H9 (cell line): ENCODE data around the gene RAPSN. TPM values are rescaled to one million over a fixed set of nuclear protein-coding genes. Genes with fewer than 3 reads are reported as not detected.
A peak's percentile ranks its signal among the peaks of the same experiment; 100 is the strongest.

ENCODE experiments used
- DNase-seq: peaks from one replicate; pipeline ENCODE4 v3.0.0-alpha.2; 2017
- H2AFZ ChIP-seq: one replicate; pipeline ENCODE4 v1.6.1; 2013; ENCODE audit warnings: mild to moderate bottlenecking, low read length, control low read depth, moderate library complexity
- H2AK5ac ChIP-seq: 2 replicates; pipeline ENCODE4 v1.6.1; 2013; ENCODE audit warnings: low read length, control low read depth, mixed read lengths; ENCODE audit not compliant: insufficient read length
- H2BK120ac ChIP-seq: one replicate; pipeline ENCODE4 v1.6.1; 2013; ENCODE audit warnings: low read depth, mild to moderate bottlenecking, low read length, control low read depth, inconsistent platforms; ENCODE audit not compliant: poor library complexity, severe bottlenecking
- H2BK12ac ChIP-seq: 2 replicates; pipeline ENCODE4 v1.6.1; 2013; ENCODE audit warnings: low read length, control low read depth, mixed read lengths, low read depth; ENCODE audit not compliant: insufficient read length
- H2BK15ac ChIP-seq: 2 replicates; pipeline ENCODE4 v1.6.1; 2013; ENCODE audit warnings: low read depth, low read length, control low read depth
- H2BK20ac ChIP-seq: one replicate; pipeline ENCODE4 v1.6.1; 2013; ENCODE audit warnings: low read depth, mild to moderate bottlenecking, low read length, control low read depth, inconsistent platforms; ENCODE audit not compliant: poor library complexity, severe bottlenecking
- H2BK5ac ChIP-seq: 2 replicates; pipeline ENCODE4 v1.6.1; 2013; ENCODE audit warnings: low read length, control low read depth, mixed read lengths; ENCODE audit not compliant: insufficient read length
- H3K14ac ChIP-seq: 2 replicates; pipeline ENCODE4 v1.6.1; 2013; ENCODE audit warnings: low read length, control low read depth; ENCODE audit not compliant: insufficient read depth
- H3K18ac ChIP-seq: 2 replicates; pipeline ENCODE4 v1.6.1; 2013; ENCODE audit warnings: low read depth, mild to moderate bottlenecking, mixed read lengths, low read length, control low read depth; ENCODE audit not compliant: insufficient read length
- H3K23ac ChIP-seq: 2 replicates; pipeline ENCODE4 v1.6.1; 2013; ENCODE audit warnings: low read length, control low read depth, mixed read lengths, low read depth; ENCODE audit not compliant: insufficient read length
- H3K23me2 ChIP-seq: 2 replicates; pipeline ENCODE4 v1.6.1; 2013; ENCODE audit warnings: low read depth, mild to moderate bottlenecking, mixed read lengths, low read length, control low read depth; ENCODE audit not compliant: insufficient read length, poor library complexity, severe bottlenecking
- H3K27ac ChIP-seq: 2 replicates; pipeline ENCODE4 v1.5.1; 2013; ENCODE audit warnings: low read length, control low read depth, mixed read lengths, low read depth; ENCODE audit not compliant: insufficient read length
- H3K27me3 ChIP-seq: 2 replicates; pipeline ENCODE4 v1.6.1; 2013; ENCODE audit warnings: low read length, control low read depth, inconsistent platforms; ENCODE audit not compliant: insufficient read depth
- H3K4ac ChIP-seq: 2 replicates; pipeline ENCODE4 v1.6.1; 2013; ENCODE audit warnings: low read depth, mild to moderate bottlenecking, control low read depth, inconsistent platforms, low read length, moderate library complexity
- H3K4me1 ChIP-seq: 2 replicates; pipeline ENCODE4 v1.6.1; 2013; ENCODE audit warnings: low read length, control low read depth, inconsistent platforms; ENCODE audit not compliant: insufficient read depth
- H3K4me2 ChIP-seq: 2 replicates; pipeline ENCODE4 v1.6.1; 2013; ENCODE audit warnings: low read length, control low read depth, mixed read lengths; ENCODE audit not compliant: insufficient read length, insufficient read depth
- H3K56ac ChIP-seq: 2 replicates; pipeline ENCODE4 v1.6.1; 2013; ENCODE audit warnings: low read depth, mild to moderate bottlenecking, mixed read lengths, low read length, control low read depth; ENCODE audit not compliant: insufficient read length
- H3K79me1 ChIP-seq: 2 replicates; pipeline ENCODE4 v1.6.1; 2013; ENCODE audit warnings: low read depth, mild to moderate bottlenecking, moderate library complexity, low read length, control low read depth, inconsistent platforms; ENCODE audit not compliant: insufficient read depth, poor library complexity, severe bottlenecking
- H3K79me2 ChIP-seq: 2 replicates; pipeline ENCODE4 v1.6.1; 2013; ENCODE audit warnings: low read length, control low read depth, inconsistent platforms; ENCODE audit not compliant: insufficient read depth
- H3K9ac ChIP-seq: 2 replicates; pipeline ENCODE4 v1.6.1; 2013; ENCODE audit warnings: low read length, control low read depth, mixed read lengths; ENCODE audit not compliant: insufficient read length; ENCODE audit errors: extremely low read depth
- H3K9me3 ChIP-seq: one replicate; pipeline ENCODE4 v1.6.1; 2013; ENCODE audit warnings: low read depth, low read length, inconsistent platforms; ENCODE audit not compliant: control insufficient read depth
- H3T11ph ChIP-seq: one replicate; pipeline ENCODE4 v1.6.1; 2013; ENCODE audit warnings: mild to moderate bottlenecking, low read length, control low read depth, inconsistent platforms
- H4K20me1 ChIP-seq: one replicate; pipeline ENCODE4 v1.6.1; 2013; ENCODE audit not compliant: control insufficient read depth, insufficient read length, insufficient read depth
- H4K5ac ChIP-seq: 2 replicates; pipeline ENCODE4 v1.6.1; 2013; ENCODE audit warnings: low read depth, mild to moderate bottlenecking, mixed read lengths, low read length, control low read depth; ENCODE audit not compliant: insufficient read length
- H4K8ac ChIP-seq: replicated peaks from 2 replicates; pipeline ENCODE4 v1.6.1; 2013; ENCODE audit warnings: low read length, control low read depth, mixed read lengths, low read depth; ENCODE audit not compliant: insufficient read length
- H4K91ac ChIP-seq: 2 replicates; pipeline ENCODE4 v1.6.1; 2013; ENCODE audit warnings: low read depth, mild to moderate bottlenecking, moderate library complexity, mixed read lengths, low read length, control low read depth; ENCODE audit not compliant: insufficient read length
- H3K27ac Mint-ChIP-seq, 3 experiments: 2 replicates in 2 of 3; 3 replicates in 1 of 3; pipeline ENCODE4 v1.8.0; 2020 to 2021; ENCODE audit warnings: mixed read lengths in 3 of 3, mild to moderate bottlenecking in 1 of 3, moderate library complexity in 1 of 3
- H3K27me3 Mint-ChIP-seq: 2 replicates; pipeline ENCODE4 v1.8.0; 2021; ENCODE audit warnings: low read depth, mild to moderate bottlenecking, moderate library complexity, mixed read lengths
- H3K36me3 Mint-ChIP-seq, 3 experiments: 2 replicates in 2 of 3; 3 replicates in 1 of 3; pipeline ENCODE4 v1.8.0; 2020 to 2021; ENCODE audit warnings: low read depth in 3 of 3, mixed read lengths in 3 of 3; ENCODE audit not compliant: insufficient read depth in 1 of 3
- H3K4me1 Mint-ChIP-seq, 2 experiments: 2 replicates each; pipeline ENCODE4 v1.8.0; 2020; ENCODE audit warnings: mixed read lengths in 2 of 2
- H3K4me3 Mint-ChIP-seq, 2 experiments: 2 replicates in 1 of 2; 3 replicates in 1 of 2; pipeline ENCODE4 v1.8.0; 2020 to 2021; ENCODE audit warnings: mild to moderate bottlenecking in 2 of 2, mixed read lengths in 2 of 2, moderate library complexity in 1 of 2
- H3K9me3 Mint-ChIP-seq, 2 experiments: 2 replicates in 1 of 2; 3 replicates in 1 of 2; pipeline ENCODE4 v1.8.0; 2020; ENCODE audit warnings: mild to moderate bottlenecking in 2 of 2, mixed read lengths in 2 of 2, moderate library complexity in 1 of 2
- WGBS: extraction: QIAGEN DNeasy Blood & Tissue Kit; methylation state at CpG from one replicate; pipeline ENCODE4 v1.1.7; 2013; ENCODE audit warnings: missing lambda C conversion rate, low lambda C conversion rate, mixed read lengths; ENCODE audit not compliant: insufficient read length; ENCODE audit errors: extremely low coverage; 5-methylcytosine and 5-hydroxymethylcytosine counted together
- total RNA-seq: library from RNA; stranded (reverse); gene quantifications from 2 replicates; pipeline ENCODE4 v1.2.1, GENCODE V29; 2021
- TF ChIP-seq, protein P1 (sequence below): fragments of 200-600 bp; sonication (generic); conservative IDR thresholded peaks from 3 replicates; pipeline ENCODE4 v1.8.0; 2021; ENCODE audit warnings: antibody characterized with exemption, mild to moderate bottlenecking

RAPSN gene
- total RNA-seq, 1 experiment from 2014 or later = 0.48 TPM

GRCh38 chr11:47469361-47470179 is 20.6 kb upstream of the RAPSN start:
- Histone ChIP-seq H2AK5ac (no peak overlapping the region), H3K14ac (no peak overlapping the region), H4K91ac (no peak overlapping the region), H3K9ac (no peak overlapping the region), H4K5ac (no peak overlapping the region), H3K27ac (no peak overlapping the region), H2BK5ac (no peak overlapping the region), H3K23me2 (no peaks in the 10 kb centered on the region), H3K4ac (no peak overlapping the region), H3K79me2 (0 out of 2 replicates have a peak, but pooled peaks cover 2% of the 10 kb centered on the region), H3K23ac (no peak overlapping the region), H3K4me1 (peaks cover 3% of the 10 kb centered on the region; the same call in 1 of the 2 replicates), H2BK120ac (no peak overlapping the region), H2AFZ (no peak overlapping the region), H3T11ph (no peak overlapping the region), H3K9me3 (no peaks in the 10 kb centered on the region), H3K18ac (no peak overlapping the region), H3K4me2 (no peak overlapping the region), H3K56ac (no peak overlapping the region), H2BK12ac (no peak overlapping the region), H4K8ac (no peak overlapping the region), H3K27me3 (no peaks in the 10 kb centered on the region), H2BK20ac (no peak overlapping the region), H4K20me1 (no peaks in the 10 kb centered on the region), H2BK15ac (no peak overlapping the region), H3K79me1 (no peaks in the 10 kb centered on the region)
- no peaks in the 10 kb centered on the region for H3K9me3 Mint-ChIP-seq
- WGBS = no CpG with 5 or more reads among the region's 7 CpGs
- no peaks in the 10 kb centered on the region for H3K27me3 Mint-ChIP-seq
- no peak overlapping the region; a peak in 1 of 5 replicates for H3K4me3 Mint-ChIP-seq
- H3K36me3 Mint-ChIP-seq = peaks cover 39 to 84% (median 63%) of the 10 kb centered on the region in 3 experiments; a peak in 6 of 7 replicates
- H3K4me1 Mint-ChIP-seq = peaks cover 45 to 55% of the 10 kb centered on the region in 2 experiments
- DNase-seq = no peak
- TF ChIP-seq, protein P1, sequence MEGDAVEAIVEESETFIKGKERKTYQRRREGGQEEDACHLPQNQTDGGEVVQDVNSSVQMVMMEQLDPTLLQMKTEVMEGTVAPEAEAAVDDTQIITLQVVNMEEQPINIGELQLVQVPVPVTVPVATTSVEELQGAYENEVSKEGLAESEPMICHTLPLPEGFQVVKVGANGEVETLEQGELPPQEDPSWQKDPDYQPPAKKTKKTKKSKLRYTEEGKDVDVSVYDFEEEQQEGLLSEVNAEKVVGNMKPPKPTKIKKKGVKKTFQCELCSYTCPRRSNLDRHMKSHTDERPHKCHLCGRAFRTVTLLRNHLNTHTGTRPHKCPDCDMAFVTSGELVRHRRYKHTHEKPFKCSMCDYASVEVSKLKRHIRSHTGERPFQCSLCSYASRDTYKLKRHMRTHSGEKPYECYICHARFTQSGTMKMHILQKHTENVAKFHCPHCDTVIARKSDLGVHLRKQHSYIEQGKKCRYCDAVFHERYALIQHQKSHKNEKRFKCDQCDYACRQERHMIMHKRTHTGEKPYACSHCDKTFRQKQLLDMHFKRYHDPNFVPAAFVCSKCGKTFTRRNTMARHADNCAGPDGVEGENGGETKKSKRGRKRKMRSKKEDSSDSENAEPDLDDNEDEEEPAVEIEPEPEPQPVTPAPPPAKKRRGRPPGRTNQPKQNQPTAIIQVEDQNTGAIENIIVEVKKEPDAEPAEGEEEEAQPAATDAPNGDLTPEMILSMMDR = no peak
- peak overlapping the region in 2 of 3 experiments; percentile 65 to 87; a peak in 5 of 7 replicates for H3K27ac Mint-ChIP-seq
